ENCODE data around the gene GYG2.

GRCh38 chrX:2867206-2867605, 38.5 kb downstream of the GYG2 start:
- no peak for TF ChIP-seq POLR2A (IDR thresholded peaks at IDR 0.05; ENCODE audit: low read depth, low read length)
- no peak for TF ChIP-seq POLR2AphosphoS5 (IDR thresholded peaks at IDR 0.05; ENCODE audit: insufficient read depth, low read depth, low read length)
- TF ChIP-seq CTCF (IDR thresholded peaks at IDR 0.05; ENCODE audit: extremely low read depth in 1 of 2, insufficient read depth in 1 of 2, low read depth in 1 of 2, low read length in 2 of 2) = no peak
- TF ChIP-seq EZH2 (IDR thresholded peaks at IDR 0.05; ENCODE audit: borderline replicate concordance, low read depth, low read length, severe bottlenecking) = no peak
- no peak for TF ChIP-seq MAX (IDR thresholded peaks at IDR 0.05; ENCODE audit: insufficient read depth, insufficient read length)
- no peak for TF ChIP-seq MYC (IDR thresholded peaks at IDR 0.05; ENCODE audit: low read depth, low read length)
- no peak for TF ChIP-seq JUN (IDR thresholded peaks at IDR 0.05; ENCODE audit: borderline replicate concordance, insufficient read depth, insufficient read length, low read depth)
- no peak for TF ChIP-seq FOS (IDR thresholded peaks at IDR 0.05; ENCODE audit: borderline replicate concordance, insufficient read depth, low read length)
